ENCODE results near the gene TSPAN4.

Gene TSPAN4

DNA sequence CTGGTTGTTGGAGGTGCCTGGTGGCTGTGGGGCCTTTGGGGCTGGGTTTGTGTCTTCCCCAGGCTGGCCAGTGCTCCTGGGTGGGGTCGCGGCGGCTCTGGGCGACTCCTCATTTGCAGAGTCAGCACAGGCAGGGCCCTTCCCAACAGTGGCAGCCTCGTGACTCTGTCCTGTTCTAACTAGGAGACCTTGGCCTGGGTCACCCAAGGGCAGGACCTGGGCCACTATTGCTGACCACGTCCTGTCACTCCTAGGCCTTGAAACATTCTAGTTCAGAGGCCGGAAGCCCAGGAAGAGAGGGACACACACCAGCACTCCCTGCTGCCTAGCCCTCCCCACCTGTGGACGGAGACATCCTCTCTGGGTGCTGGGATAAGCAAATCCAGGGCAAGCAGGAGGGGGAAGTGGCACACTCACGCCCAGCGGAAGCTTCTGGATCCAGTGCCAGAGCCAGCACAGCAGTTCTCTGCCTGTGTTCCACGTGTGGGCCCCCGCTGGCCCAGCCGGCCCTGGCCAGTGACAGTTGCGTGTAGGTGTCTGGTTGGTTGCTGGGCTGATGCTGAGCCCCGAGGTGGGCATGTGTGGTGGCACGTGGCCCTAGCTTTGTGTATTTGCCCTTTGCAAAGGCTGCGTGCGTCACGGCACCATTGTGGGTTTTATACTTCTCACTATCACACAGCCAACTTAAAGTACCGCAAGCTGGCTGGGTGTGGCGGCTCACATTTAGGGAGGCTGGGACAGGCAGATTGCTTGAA is 72.3 kb downstream of the TSPAN4 start:
- DNase-seq: no peak
